GM12874 (cell line): ENCODE measurements around the gene TAOK3.

Experiments
- CTCF ChIP-seq: IDR thresholded peaks from 2 replicates; pipeline ENCODE4 v1.5.1; 2011; ENCODE audit warnings: low read depth, mild to moderate bottlenecking, control low read depth, low read length, moderate library complexity; ENCODE audit not compliant: insufficient read depth

The TAOK3 gene

GRCh38 chr12:118219772-118220171 is 152.9 kb downstream of the TAOK3 start:
- TF ChIP-seq CTCF: no peak

DNA sequence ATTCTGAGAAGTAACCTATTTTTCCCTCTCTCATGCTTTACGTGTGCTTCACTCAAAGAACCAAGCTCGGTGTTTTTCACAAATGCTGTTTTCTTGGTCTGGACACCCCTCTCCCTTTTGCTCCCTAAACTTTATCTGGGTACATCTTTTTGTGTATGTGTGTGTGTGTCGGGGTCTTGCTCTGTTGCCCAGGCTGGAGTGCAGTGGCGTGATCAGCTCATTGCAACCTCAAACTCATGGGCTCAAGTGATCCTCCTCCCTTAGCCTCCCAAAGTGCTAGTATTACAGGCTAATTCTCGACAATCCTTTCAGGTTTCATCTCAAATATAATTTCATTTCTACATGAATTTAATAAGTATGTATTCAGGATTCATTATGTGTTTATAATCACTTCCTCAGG is 153.6 kb downstream of the TAOK3 start:
- no peak for TF ChIP-seq CTCF

GRCh38 chr12:118213452-118213851 is 159.3 kb downstream of the TAOK3 start:
- TF ChIP-seq CTCF: no peak

DNA sequence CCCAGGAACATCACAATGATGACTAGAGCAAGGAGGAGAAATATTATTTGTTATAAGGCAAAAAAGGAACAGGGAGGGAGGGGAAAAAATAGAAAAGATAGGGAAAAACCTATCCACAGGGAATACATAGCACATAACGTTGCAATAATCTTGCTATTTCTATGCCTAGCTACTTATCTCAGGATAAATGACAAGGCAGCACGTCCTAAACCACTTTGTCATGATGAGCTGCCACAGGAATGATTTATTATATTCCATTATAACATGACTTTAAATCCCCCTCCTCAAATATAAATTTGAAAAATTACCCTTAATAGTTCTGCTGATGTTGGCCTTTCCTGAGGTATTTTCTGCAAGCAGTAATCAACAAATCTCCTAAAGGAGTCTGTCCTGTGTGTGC is 160.1 kb downstream of the TAOK3 start:
- TF ChIP-seq CTCF: no peak

DNA sequence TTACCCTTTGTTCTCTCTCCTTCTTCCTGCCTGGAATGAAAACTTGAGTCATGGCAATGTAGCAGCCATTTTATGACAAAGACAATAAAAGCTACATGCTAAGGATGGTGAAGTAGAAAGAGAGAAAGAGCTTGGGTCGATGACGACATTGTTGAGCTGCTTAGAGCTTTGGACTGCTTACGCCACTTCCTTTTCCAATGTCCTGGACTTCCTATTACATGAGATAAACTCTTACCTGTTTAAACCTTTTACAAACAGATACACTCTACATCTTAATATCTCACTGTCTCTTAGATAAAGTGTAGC is 166.6 kb downstream of the TAOK3 start:
- no peak for TF ChIP-seq CTCF

DNA sequence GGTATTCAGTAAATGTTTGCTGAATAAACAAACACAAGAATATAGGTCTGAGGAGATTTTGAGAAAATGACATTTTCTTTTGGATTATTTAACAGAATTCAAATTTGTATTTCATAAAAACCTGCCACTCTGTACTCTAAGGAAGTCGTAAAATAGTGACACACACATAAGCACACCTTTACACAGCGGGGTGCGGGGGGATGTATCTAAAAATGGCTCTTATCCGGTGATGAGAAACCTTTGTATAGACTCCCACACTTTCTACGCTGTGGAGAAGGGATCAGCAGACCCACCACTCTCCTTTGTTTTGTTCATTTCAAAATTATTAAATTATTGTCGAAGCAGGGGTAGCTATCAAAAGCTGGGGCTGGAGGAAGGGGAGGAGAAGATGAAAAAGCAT is 178.7 kb downstream of the TAOK3 start:
- TF ChIP-seq CTCF: no peak

GRCh38 chr12:118193477-118193876 is 179.2 kb downstream of the TAOK3 start:
- TF ChIP-seq CTCF: no peak

- TF ChIP-seq CTCF: no peak
Observed at GRCh38 chr12:118190266-118190665, 182.4 kb downstream of the TAOK3 start.
